Esophagus squamous epithelium (tissue), 5 donors: ENCODE measurements around the gene ATF2. TPM values are rescaled to one million over a fixed set of nuclear protein-coding genes. Genes with fewer than 3 reads are reported as not detected.

ENCODE experiments used
- DNase-seq: peaks from one replicate; lab custom pipeline; 2025; lab: John Stamatoyannopoulos, UW
- H3K27ac ChIP-seq, 4 donors: fragments of 200-600 bp; sonication (generic); one replicate each; pipeline ENCODE4 v1.5.1; 2016 to 2019; ENCODE audit warnings: mild to moderate bottlenecking in 1 of 4
- H3K27me3 ChIP-seq, 4 donors: fragments of 200-600 bp; sonication (generic); 1 replicate in 3 of 4; 2 replicates in 1 of 4; pipeline versions ENCODE4 v1.5.1 to v1.6.0; 2017 to 2021; ENCODE audit warnings: antibody characterized with exemption in 1 of 4
- H3K36me3 ChIP-seq, 3 donors: fragments of 200-600 bp; sonication (generic); one replicate each; pipeline ENCODE4 v1.5.1; 2016 to 2019
- H3K4me1 ChIP-seq, 3 donors: fragments of 200-600 bp; sonication (generic); one replicate each; pipeline ENCODE4 v1.5.1; 2017 to 2019
- H3K4me3 ChIP-seq, 4 donors: fragments of 200-600 bp; sonication (generic); 1 replicate in 3 of 4; 2 replicates in 1 of 4; pipeline ENCODE4 v1.5.1; 2016 to 2019; ENCODE audit warnings: mild to moderate bottlenecking in 2 of 4, moderate library complexity in 1 of 4
- H3K9me3 ChIP-seq, 3 donors: fragments of 200-600 bp; sonication (generic); one replicate each; pipeline ENCODE4 v1.5.1; 2016 to 2019
- POLR2A ChIP-seq, 4 donors: fragments of 450-650 bp; IDR thresholded peaks; one replicate each; pipeline ENCODE4 v1.6.1; 2017; ENCODE audit warnings: antibody characterized with exemption in 4 of 4, mild to moderate bottlenecking in 4 of 4, moderate library complexity in 3 of 4
- WGBS, 2 donors: methylation state at CpG; one replicate each; pipeline ENCODE4 v1.1.5; 2018; 5-methylcytosine and 5-hydroxymethylcytosine counted together
- intact Hi-C: fragments of 100-400 bp; cut with DNase I; formaldehyde crosslinking; loops from one replicate; pipeline ENCODE4 v1.15.0; 2022
- total RNA-seq, 4 donors: library from RNA; depleted of rRNA; stranded (reverse); fragments of >200 nt; gene quantifications; one replicate each; pipeline ENCODE4 v1.1.0, GENCODE V29; 2016
- TF ChIP-seq, protein P1 (sequence below), 6 experiments: fragments of 450-650 bp in 4 of 6; fragments of 200-600 bp in 2 of 6; sonication (generic) in 2 of 6; IDR thresholded peaks; one replicate each; pipeline ENCODE4 v1.5.1; 2016 to 2019; ENCODE audit warnings: antibody characterized with exemption in 6 of 6, mild to moderate bottlenecking in 4 of 6, moderate library complexity in 4 of 6
- donor health status: DM: yes; HTN: yes; CAD: no.

ATF2 gene
- total RNA-seq, 4 donors from 2014 or later: 9.9 to 40.1 (median 18.0) TPM

DNA sequence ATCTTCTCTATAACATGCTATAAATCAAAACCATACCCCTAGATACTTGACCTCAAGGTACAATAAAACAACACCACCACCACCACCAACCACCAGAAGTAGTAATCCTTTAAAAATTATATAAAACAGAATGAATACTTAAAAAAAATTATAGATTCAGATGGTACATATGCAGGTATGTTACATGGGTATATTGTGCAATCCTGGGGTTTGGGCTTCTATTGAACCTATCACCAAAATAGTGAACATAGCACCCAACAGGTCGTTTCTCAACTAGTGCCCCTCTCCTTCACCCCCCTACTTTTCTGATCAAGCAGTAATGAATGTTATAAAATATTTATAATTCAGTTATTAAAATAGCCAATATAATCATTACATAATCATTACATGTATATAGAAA lies 91.7 kb downstream of the ATF2 start:
- no peak for TF ChIP-seq POLR2A (IDR thresholded peaks at IDR 0.05)
- TF ChIP-seq, protein P1, sequence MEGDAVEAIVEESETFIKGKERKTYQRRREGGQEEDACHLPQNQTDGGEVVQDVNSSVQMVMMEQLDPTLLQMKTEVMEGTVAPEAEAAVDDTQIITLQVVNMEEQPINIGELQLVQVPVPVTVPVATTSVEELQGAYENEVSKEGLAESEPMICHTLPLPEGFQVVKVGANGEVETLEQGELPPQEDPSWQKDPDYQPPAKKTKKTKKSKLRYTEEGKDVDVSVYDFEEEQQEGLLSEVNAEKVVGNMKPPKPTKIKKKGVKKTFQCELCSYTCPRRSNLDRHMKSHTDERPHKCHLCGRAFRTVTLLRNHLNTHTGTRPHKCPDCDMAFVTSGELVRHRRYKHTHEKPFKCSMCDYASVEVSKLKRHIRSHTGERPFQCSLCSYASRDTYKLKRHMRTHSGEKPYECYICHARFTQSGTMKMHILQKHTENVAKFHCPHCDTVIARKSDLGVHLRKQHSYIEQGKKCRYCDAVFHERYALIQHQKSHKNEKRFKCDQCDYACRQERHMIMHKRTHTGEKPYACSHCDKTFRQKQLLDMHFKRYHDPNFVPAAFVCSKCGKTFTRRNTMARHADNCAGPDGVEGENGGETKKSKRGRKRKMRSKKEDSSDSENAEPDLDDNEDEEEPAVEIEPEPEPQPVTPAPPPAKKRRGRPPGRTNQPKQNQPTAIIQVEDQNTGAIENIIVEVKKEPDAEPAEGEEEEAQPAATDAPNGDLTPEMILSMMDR (IDR thresholded peaks at IDR 0.05): no peak
- DNase-seq: no peak
- Histone ChIP-seq H3K9me3 (no peaks in the 10 kb centered on the region), H3K27ac (no peak overlapping the region), H3K27me3 (no peaks in the 10 kb centered on the region), H3K36me3 (peaks cover 0 to 82% (median 0%) of the 10 kb centered on the region in 3 donors), H3K4me1 (no peaks in the 10 kb centered on the region), H3K4me3 (no peak overlapping the region)
- intact Hi-C loops: no loop called here
- WGBS, 2 donors: 19 to 89% methylated on average over 1 of the region's 1 CpG

DNA sequence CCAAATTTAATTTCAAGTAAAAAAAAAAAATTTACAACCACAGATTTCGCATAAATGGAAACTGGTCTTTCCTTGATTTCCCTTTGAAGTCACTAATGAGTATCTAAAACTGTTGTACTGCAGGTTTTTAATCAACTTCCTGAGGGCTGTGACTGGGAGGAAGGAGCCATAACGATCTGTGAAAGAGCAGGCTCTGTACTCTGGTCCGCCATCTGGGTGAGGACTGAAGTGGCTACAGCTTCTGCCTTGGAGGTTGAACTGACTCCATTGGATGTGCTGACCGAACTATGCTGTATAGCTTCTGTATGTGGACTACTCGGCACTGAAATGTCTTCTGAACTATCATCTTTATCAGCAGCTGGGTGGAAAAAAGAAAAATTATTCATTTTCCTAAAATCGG lies 93.5 kb downstream of the ATF2 start:
- 84 to 96% methylated on average over 6 of the region's 6 CpGs for WGBS, 2 donors
- no peaks in the 10 kb centered on the region for H3K27me3 ChIP-seq
- no peaks in the 10 kb centered on the region for H3K4me1 ChIP-seq
- peaks cover 0 to 68% (median 0%) of the 10 kb centered on the region in 3 donors for H3K36me3 ChIP-seq
- H3K27ac ChIP-seq: no peak overlapping the region
- TF ChIP-seq, protein P1 (IDR thresholded peaks at IDR 0.05): no peak
- no peak overlapping the region for H3K4me3 ChIP-seq
- DNase-seq: no peak
- no peaks in the 10 kb centered on the region for H3K9me3 ChIP-seq
- intact Hi-C loops: no loop called here

DNA sequence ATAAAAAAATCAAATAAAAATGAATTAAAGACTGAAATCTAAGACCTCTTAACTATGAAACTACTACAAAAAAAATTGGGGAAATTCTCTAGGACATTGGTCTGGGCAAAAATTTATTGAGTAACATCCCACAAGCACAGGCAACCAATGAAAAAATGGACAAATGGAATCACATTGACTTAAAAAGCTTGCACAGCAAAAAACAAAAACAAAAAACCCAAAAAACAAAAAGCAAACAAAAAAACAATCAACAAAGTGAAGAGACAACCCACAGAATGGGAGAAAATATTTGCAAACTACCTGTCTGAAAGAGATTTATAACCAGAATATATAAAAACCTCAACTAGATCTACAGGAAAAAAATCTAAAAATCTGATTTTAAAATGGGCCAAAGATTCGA lies 99.5 kb downstream of the ATF2 start:
- no peak for DNase-seq
- Histone ChIP-seq H3K27ac (no peak overlapping the region), H3K4me3 (no peak overlapping the region), H3K36me3 (peaks cover 0 to 40% (median 0%) of the 10 kb centered on the region in 3 donors), H3K4me1 (no peaks in the 10 kb centered on the region), H3K9me3 (no peaks in the 10 kb centered on the region), H3K27me3 (no peaks in the 10 kb centered on the region)
- TF ChIP-seq POLR2A (IDR thresholded peaks at IDR 0.05): no peak
- TF ChIP-seq, protein P1 (IDR thresholded peaks at IDR 0.05): no peak
- 79 to 90% methylated on average over 1 of the region's 1 CpG for WGBS, 2 donors
- intact Hi-C loops: no loop called here

DNA sequence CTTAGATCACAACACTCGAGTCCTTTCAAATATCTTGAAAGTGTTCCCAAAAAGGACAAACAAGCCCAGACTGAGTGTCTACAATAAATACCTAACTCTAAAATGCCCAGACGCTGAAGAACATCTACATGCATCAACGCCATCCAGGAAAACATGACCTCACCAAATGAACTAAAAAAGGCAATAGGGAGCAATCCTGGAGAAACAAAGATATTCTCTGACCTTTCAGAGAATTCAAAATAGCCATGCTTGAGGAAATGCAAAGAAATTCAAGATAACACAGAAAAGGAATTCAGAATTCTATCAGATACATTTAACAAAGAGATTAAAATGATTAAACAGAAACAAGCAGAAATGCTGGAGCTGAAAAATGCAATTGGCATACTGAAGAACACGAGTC lies 101.6 kb downstream of the ATF2 start:
- H3K27ac ChIP-seq: no peak overlapping the region
- intact Hi-C loops: no loop called here
- no peaks in the 10 kb centered on the region for H3K9me3 ChIP-seq
- peaks cover 0 to 22% (median 0%) of the 10 kb centered on the region in 3 donors for H3K36me3 ChIP-seq
- 87 to 91% methylated on average over 4 of the region's 4 CpGs for WGBS, 2 donors
- H3K4me1 ChIP-seq: no peaks in the 10 kb centered on the region
- no peak for DNase-seq
- TF ChIP-seq POLR2A (IDR thresholded peaks at IDR 0.05): no peak
- H3K27me3 ChIP-seq: no peaks in the 10 kb centered on the region
- no peak overlapping the region for H3K4me3 ChIP-seq

DNA sequence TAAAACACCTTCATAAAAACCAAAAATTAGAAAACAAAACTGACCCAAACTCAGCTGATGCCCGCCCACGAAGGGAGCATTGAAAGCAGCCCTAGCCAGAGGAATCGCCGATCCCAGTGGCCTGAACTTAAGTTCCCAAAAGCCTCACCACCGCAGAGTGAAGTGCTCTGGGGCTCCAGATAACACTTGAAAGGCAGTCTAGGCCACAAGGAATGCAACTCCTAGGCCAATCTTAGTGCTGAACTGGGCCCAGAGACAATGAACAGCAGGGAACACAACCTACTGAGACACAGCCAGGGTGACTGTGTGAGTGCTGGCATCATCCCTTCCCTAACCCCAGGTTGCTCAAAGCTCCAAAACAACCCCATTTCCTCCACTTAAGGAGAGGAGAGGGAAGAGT lies 103.2 kb downstream of the ATF2 start:
- intact Hi-C loops: no loop called here
- TF ChIP-seq, protein P1 (IDR thresholded peaks at IDR 0.05): no peak
- TF ChIP-seq POLR2A (IDR thresholded peaks at IDR 0.05): no peak

DNA sequence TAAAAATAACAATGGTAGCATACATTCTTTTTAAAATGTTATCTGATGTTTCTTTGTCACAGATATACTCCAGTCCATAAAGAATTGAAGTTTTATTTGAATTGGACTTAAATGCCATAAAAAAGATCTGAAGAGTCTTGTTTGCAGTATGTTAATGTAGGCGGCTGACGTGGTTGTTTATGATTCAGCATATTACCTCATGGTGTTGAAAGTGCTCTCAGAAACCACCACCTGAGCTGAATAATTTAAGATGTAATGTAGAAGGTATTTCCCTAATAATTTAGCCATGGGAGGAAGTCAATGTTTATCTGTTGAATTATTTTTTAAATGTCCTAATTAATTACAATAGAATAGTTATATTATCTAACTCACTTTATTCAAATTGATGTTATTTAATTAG lies 104.3 kb downstream of the ATF2 start:
- Histone ChIP-seq H3K27me3 (no peaks in the 10 kb centered on the region), H3K27ac (no peak overlapping the region), H3K36me3 (peaks cover 0 to 17% (median 0%) of the 10 kb centered on the region in 3 donors), H3K9me3 (no peaks in the 10 kb centered on the region), H3K4me3 (no peak overlapping the region), H3K4me1 (no peaks in the 10 kb centered on the region)
- DNase-seq: no peak
- intact Hi-C loops: no loop called here
- 68 to 75% methylated on average over 2 of the region's 2 CpGs for WGBS, 2 donors
- TF ChIP-seq, protein P1 (IDR thresholded peaks at IDR 0.05): no peak
- no peak for TF ChIP-seq POLR2A (IDR thresholded peaks at IDR 0.05)

More for the DNA sequence above, 103.2 kb downstream of the ATF2 start:
- H3K27ac ChIP-seq: no peak overlapping the region
- H3K9me3 ChIP-seq: no peaks in the 10 kb centered on the region
- 94 to 98% methylated on average over 5 of the region's 5 CpGs for WGBS, 2 donors
- H3K27me3 ChIP-seq: no peaks in the 10 kb centered on the region
- peaks cover 0 to 17% (median 0%) of the 10 kb centered on the region in 3 donors for H3K36me3 ChIP-seq
- DNase-seq: no peak
- H3K4me3 ChIP-seq: no peak overlapping the region
- no peaks in the 10 kb centered on the region for H3K4me1 ChIP-seq
